IMR-90 (cell line): ENCODE results near the gene CREBBP. TPM values are rescaled to one million over a fixed set of nuclear protein-coding genes. Genes with fewer than 3 reads are reported as not detected.
"Not testable (repeated sequence)": the region's sequence is repeated elsewhere in the genome, so short reads cannot be mapped to it uniquely, and the experiment has no call there.

Experiments used
- ATAC-seq: fragments of 200-7000 bp; cut with Tn5 transposase; 2 replicates; pipeline ENCODE4 v1.9.1; 2020; ENCODE audit warnings: low read depth, mild to moderate bottlenecking, moderate library complexity
- BruUV-seq: library from RNA; stranded (reverse); fragments of 400-500 nt; replicated peaks from 2 replicates; lab custom pipeline; 2021; lab: Mats Ljungman, UMichigan
- CTCF ChIA-PET: fragments of 300-600 bp; formaldehyde crosslinking; extraction: SDS; loops from one replicate; lab custom pipeline; 2021; ENCODE audit warnings: antibody characterized with exemption; lab: Yijun Ruan, JAX
- POLR2A ChIA-PET: fragments of 300-600 bp; sonication (Branson Sonifier 250); formaldehyde crosslinking; loops from one replicate; lab custom pipeline; 2022; ENCODE audit warnings: antibody characterized with exemption; ENCODE audit not compliant: unreplicated experiment; lab: Charles Lee
- DNase-seq: peaks from one replicate; pipeline ENCODE4 v3.0.0; 2013
- H2AFZ ChIP-seq: replicated peaks from 2 replicates; pipeline ENCODE3; 2013; ENCODE audit warnings: low read length, mild to moderate bottlenecking; ENCODE audit not compliant: poor library complexity
- H2AK5ac ChIP-seq: 2 replicates; pipeline ENCODE4 v1.6.1; 2013; ENCODE audit warnings: low read depth, low read length, inconsistent platforms
- H2AK9ac ChIP-seq: replicated peaks from 2 replicates; pipeline ENCODE3; 2013; ENCODE audit warnings: mild to moderate bottlenecking, low read depth, low read length, moderate library complexity; ENCODE audit not compliant: poor library complexity
- H2BK120ac ChIP-seq: 2 replicates; pipeline ENCODE4 v1.6.1; 2013; ENCODE audit warnings: low read depth, low read length, inconsistent platforms
- H2BK15ac ChIP-seq: 3 replicates; pipeline ENCODE4 v1.6.1; 2013; ENCODE audit warnings: low read depth, low read length, inconsistent platforms
- H2BK20ac ChIP-seq: 2 replicates; pipeline ENCODE4 v1.6.1; 2013; ENCODE audit warnings: low read depth, mild to moderate bottlenecking, inconsistent platforms, low read length, moderate library complexity
- H2BK5ac ChIP-seq: 2 replicates; pipeline ENCODE4 v1.6.1; 2013; ENCODE audit warnings: mild to moderate bottlenecking, low read depth, low read length, inconsistent platforms; ENCODE audit not compliant: poor library complexity, severe bottlenecking
- H3K14ac ChIP-seq: replicated peaks from 2 replicates; pipeline ENCODE4 v1.6.1; 2013; ENCODE audit warnings: low read depth, low read length, inconsistent platforms
- H3K18ac ChIP-seq: 2 replicates; pipeline ENCODE4 v1.6.1; 2013; ENCODE audit warnings: low read depth, low read length, control low read depth
- H3K23ac ChIP-seq: 2 replicates; pipeline ENCODE4 v1.6.1; 2013; ENCODE audit warnings: low read depth, low read length, inconsistent platforms
- H3K27ac ChIP-seq: 2 replicates; pipeline ENCODE4 v1.5.1; 2013; ENCODE audit warnings: mild to moderate bottlenecking, control low read depth, low read length; ENCODE audit not compliant: insufficient read depth
- H3K27me3 ChIP-seq: 2 replicates; pipeline ENCODE4 v1.6.1; 2013; ENCODE audit warnings: low read length; ENCODE audit not compliant: control insufficient read depth, insufficient read depth
- H3K36me3 ChIP-seq: 2 replicates; pipeline ENCODE4 v1.6.1; 2013; ENCODE audit warnings: low read length, mixed read lengths; ENCODE audit not compliant: control insufficient read depth, insufficient read depth
- H3K4ac ChIP-seq: 2 replicates; pipeline ENCODE4 v1.6.1; 2013; ENCODE audit warnings: low read depth, low read length, inconsistent platforms
- H3K4me1 ChIP-seq: 2 replicates; pipeline ENCODE4 v1.6.1; 2013; ENCODE audit warnings: low read length, mixed read lengths; ENCODE audit not compliant: control insufficient read depth, insufficient read depth
- H3K4me2 ChIP-seq: 2 replicates; pipeline ENCODE4 v1.6.1; 2013; ENCODE audit warnings: low read depth, mild to moderate bottlenecking, control low read depth, low read length, moderate library complexity
- H3K4me3 ChIP-seq: 2 replicates; pipeline ENCODE4 v1.5.1; 2013; ENCODE audit warnings: low read depth, mild to moderate bottlenecking, control low read depth, low read length, moderate library complexity; ENCODE audit not compliant: insufficient read depth
- H3K56ac ChIP-seq: 2 replicates; pipeline ENCODE4 v1.6.1; 2013; ENCODE audit warnings: low read length, inconsistent platforms; ENCODE audit not compliant: insufficient read depth; ENCODE audit errors: extremely low read depth
- H3K79me1 ChIP-seq, 2 experiments: 2 replicates each; pipeline ENCODE4 v1.6.1; 2013; ENCODE audit warnings: low read length in 2 of 2, inconsistent platforms in 1 of 2, low read depth in 1 of 2
- H3K9ac ChIP-seq: 2 replicates; pipeline ENCODE4 v1.6.1; 2013; ENCODE audit warnings: low read depth, low read length, control low read depth
- H3K9me1 ChIP-seq: 2 replicates; pipeline ENCODE4 v1.6.1; 2013; ENCODE audit warnings: low read length, inconsistent platforms; ENCODE audit not compliant: insufficient read depth
- H3K9me3 ChIP-seq: 2 replicates; pipeline ENCODE4 v1.6.1; 2013; ENCODE audit warnings: low read length; ENCODE audit not compliant: control insufficient read depth, insufficient read depth
- H4K20me1 ChIP-seq: 2 replicates; pipeline ENCODE4 v1.6.1; 2013; ENCODE audit warnings: low read length, inconsistent platforms; ENCODE audit not compliant: insufficient read depth
- H4K5ac ChIP-seq: 2 replicates; pipeline ENCODE4 v1.6.1; 2013; ENCODE audit warnings: mild to moderate bottlenecking, low read depth, low read length, control low read depth
- H4K8ac ChIP-seq, 2 experiments: 2 replicates each; pipeline ENCODE4 v1.6.1; 2013; ENCODE audit warnings: low read depth in 2 of 2, low read length in 2 of 2, control low read depth in 1 of 2, inconsistent platforms in 1 of 2
- H4K91ac ChIP-seq: 2 replicates; pipeline ENCODE4 v1.6.1; 2013; ENCODE audit warnings: low read depth, low read length, inconsistent platforms; ENCODE audit not compliant: insufficient read depth
- CTCF ChIP-seq: conservative IDR thresholded peaks from 2 replicates; pipeline ENCODE4 v1.5.1; 2012; ENCODE audit warnings: mild to moderate bottlenecking, low read depth, low read length, improper control_type of control experiment
- FOS ChIP-seq: fragments of 150-350 bp; IDR thresholded peaks from 2 replicates; pipeline ENCODE4 v1.6.1; 2016; ENCODE audit warnings: low read depth, low read length
- MXI1 ChIP-seq: IDR thresholded peaks from 2 replicates; pipeline ENCODE4 v1.6.1; 2012; ENCODE audit warnings: low read depth, mild to moderate bottlenecking, low read length, moderate library complexity, borderline replicate concordance
- NFE2L2 ChIP-seq: fragments of 150-350 bp; IDR thresholded peaks from 2 replicates; pipeline ENCODE4 v1.6.1; 2016; ENCODE audit warnings: low read depth, mild to moderate bottlenecking, low read length
- WGBS, 2 experiments: methylation state at CpG; one replicate each; pipeline versions ENCODE4 v1.1.5 to v1.1.7; 2013; ENCODE audit warnings: missing lambda C conversion rate in 2 of 2; ENCODE audit not compliant: insufficient read length in 1 of 2; ENCODE audit errors: extremely low coverage in 2 of 2; 5-methylcytosine and 5-hydroxymethylcytosine counted together
- dilution Hi-C: fragments of 300-500 bp; cut with HindIII; formaldehyde crosslinking; loops from one replicate; pipeline ENCODE4 v1.14.3; 2018; ENCODE audit warnings: low sequenced_read_pairs; ENCODE audit not compliant: unreplicated experiment
- in situ Hi-C: fragments of 300-500 bp; cut with MboI; formaldehyde crosslinking; loops from 3 replicates; pipeline ENCODE4 v1.14.3; 2019; ENCODE audit warnings: low sequenced_read_pairs, inconsistent platforms, mixed read lengths
- intact Hi-C: fragments of 100-400 bp; cut with micrococcal nuclease; formaldehyde crosslinking; loops from 2 replicates; pipeline ENCODE4 v1.10.0; 2022
- polyA plus RNA-seq, 3 experiments: library from polyadenylated mRNA; depleted of rRNA; stranded (reverse); fragments of >200 nt; gene quantifications; 2 replicates each; pipeline ENCODE4 v1.2.3, GENCODE V29; 2012; ENCODE audit warnings: low replicate concordance in 1 of 3
- total RNA-seq: library from RNA; depleted of rRNA; stranded (reverse); fragments of >200 nt; gene quantifications from 2 replicates; pipeline ENCODE4 v1.2.3, GENCODE V29; 2012

Gene CREBBP
- total and polyA plus RNA-seq, 2 of the 4 experiments (the other 2 are of a cell fraction): 7.3 to 12.5 TPM

- TF ChIP-seq CTCF: no peak
- TF ChIP-seq MXI1: no peak; the same call in 1 of the 2 replicates
- TF ChIP-seq NFE2L2: no peak
- TF ChIP-seq FOS: no peak
Observed at GRCh38 chr16:3880623-3881498, at the start of gene CREBBP (continued).

GRCh38 chr16:3927147-3927546 lies 46.6 kb upstream of the CREBBP start:
- H3K27ac ChIP-seq, H2BK5ac ChIP-seq, H3K4me3 ChIP-seq, H3K14ac ChIP-seq, H3K18ac ChIP-seq, H2AK9ac ChIP-seq, H2AFZ ChIP-seq, H2AK5ac ChIP-seq, H3K4ac ChIP-seq, H3K56ac ChIP-seq, H3K79me1 ChIP-seq, dilution Hi-C loops, H2BK20ac ChIP-seq, intact Hi-C loops, H4K8ac ChIP-seq, H2BK120ac ChIP-seq, H3K9me3 ChIP-seq, H3K27me3 ChIP-seq, H4K91ac ChIP-seq, H3K9me1 ChIP-seq, H4K5ac ChIP-seq, POLR2A ChIA-PET, BruUV-seq, H3K23ac ChIP-seq, DNase-seq, H4K20me1 ChIP-seq, in situ Hi-C loops, H3K36me3 ChIP-seq, CTCF ChIA-PET, H3K4me2 ChIP-seq, H3K9ac ChIP-seq, ATAC-seq, H2BK15ac ChIP-seq, H3K4me1 ChIP-seq: not testable (repeated sequence)
- no CpG with 5 or more reads among the region's 2 CpGs for WGBS, 2 experiments
